Colonic mucosa (tissue), 4 donors: ENCODE data around the gene OTUD5. TPM values are rescaled to one million over a fixed set of nuclear protein-coding genes. Genes with fewer than 3 reads are reported as not detected.

Experiments used
- DNase-seq: peaks from one replicate; pipeline ENCODE4 v3.0.0-alpha.2; 2020
- H3K27ac ChIP-seq: fragments of 200-600 bp; one replicate; pipeline ENCODE4 v1.8.0; 2021
- H3K27me3 ChIP-seq: fragments of 200-600 bp; one replicate; pipeline ENCODE4 v1.8.0; 2021
- H3K36me3 ChIP-seq: fragments of 200-600 bp; one replicate; pipeline ENCODE4 v1.8.0; 2021
- H3K4me1 ChIP-seq: fragments of 200-600 bp; one replicate; pipeline ENCODE4 v1.8.0; 2021; ENCODE audit warnings: mild to moderate bottlenecking
- H3K4me3 ChIP-seq: fragments of 200-600 bp; one replicate; pipeline ENCODE4 v1.8.0; 2021
- H3K9ac ChIP-seq, 2 donors: one replicate each; pipeline ENCODE4 v1.7.0; 2013; ENCODE audit warnings: control low read depth in 2 of 2, low read depth in 2 of 2, low read length in 2 of 2
- H3K9me3 ChIP-seq: fragments of 200-600 bp; one replicate; pipeline ENCODE4 v1.8.0; 2021
- CTCF ChIP-seq: fragments of 200-600 bp; IDR thresholded peaks from one replicate; pipeline ENCODE4 v1.8.0; 2022; ENCODE audit warnings: antibody characterized with exemption, mild to moderate bottlenecking
- intact Hi-C: fragments of 100-400 bp; cut with DNase I; formaldehyde crosslinking; loops from one replicate; pipeline ENCODE4 v1.14.1; 2022
- total RNA-seq, 2 donors: library from RNA; stranded (reverse); fragmentation: NEBNext Ultra II Directional in 1 of 2; extraction: Animal tissue kit (Norgen Biotek cat#: 25700) in 1 of 2; gene quantifications; one replicate each; pipeline ENCODE4 v1.2.1, GENCODE V29; 2021
- donor health status: healthy.
- donor health status: DM: no; HTN: no; CAD: no.
- donor health status: DM: no; HTN: no; CAD: no.

Gene OTUD5
- total RNA-seq, 2 donors from 2014 or later = 40.2 to 40.9 TPM

GRCh38 chrX:48896611-48897011 lies 60.8 kb downstream of the OTUD5 start:
- DNase-seq = no peak
- Histone ChIP-seq H3K36me3 (no peaks in the 10 kb centered on the region), H3K9ac (peak overlapping the region in 1 of 2 donors; percentile 87), H3K4me1 (no peaks in the 10 kb centered on the region), H3K4me3 (peak overlapping the region; percentile 57), H3K27me3 (no peaks in the 10 kb centered on the region), H3K9me3 (no peaks in the 10 kb centered on the region), H3K27ac (peak overlapping the region; percentile 92)
- intact Hi-C loops = no loop called here
- no peak for TF ChIP-seq CTCF

GRCh38 chrX:48894891-48895290 lies 62.5 kb downstream of the OTUD5 start:
- Histone ChIP-seq H3K4me1 (no peaks in the 10 kb centered on the region), H3K4me3 (no peak overlapping the region), H3K27me3 (no peaks in the 10 kb centered on the region), H3K9ac (no peak overlapping the region), H3K27ac (no peak overlapping the region), H3K36me3 (no peaks in the 10 kb centered on the region), H3K9me3 (no peaks in the 10 kb centered on the region)
- TF ChIP-seq CTCF = no peak
- no peak for DNase-seq
- intact Hi-C loops = no loop called here

GRCh38 chrX:48893556-48894348 lies 63.7 kb downstream of the OTUD5 start:
- Histone ChIP-seq H3K4me3 (no peak overlapping the region), H3K27ac (no peak overlapping the region), H3K27me3 (no peaks in the 10 kb centered on the region), H3K9ac (no peak overlapping the region), H3K36me3 (no peaks in the 10 kb centered on the region), H3K9me3 (no peaks in the 10 kb centered on the region), H3K4me1 (no peaks in the 10 kb centered on the region)
- DNase-seq = no peak
- intact Hi-C loops = no loop called here
- no peak for TF ChIP-seq CTCF

GRCh38 chrX:48892896-48893295 lies 64.5 kb downstream of the OTUD5 start:
- no peak for TF ChIP-seq CTCF
- H3K27ac ChIP-seq = no peak overlapping the region
- H3K9me3 ChIP-seq = no peaks in the 10 kb centered on the region
- H3K4me1 ChIP-seq = no peaks in the 10 kb centered on the region
- intact Hi-C loops = no loop called here
- H3K36me3 ChIP-seq = no peaks in the 10 kb centered on the region
- DNase-seq = no peak
- H3K4me3 ChIP-seq = no peak overlapping the region
- H3K9ac ChIP-seq = no peak overlapping the region
- no peaks in the 10 kb centered on the region for H3K27me3 ChIP-seq

- Histone ChIP-seq H3K9ac (peak overlapping the region; percentile 34 to 66), H3K36me3 (no peaks in the 10 kb centered on the region), H3K9me3 (no peaks in the 10 kb centered on the region), H3K4me3 (peak overlapping the region; percentile 58), H3K27me3 (no peaks in the 10 kb centered on the region), H3K27ac (peak overlapping the region; percentile 61), H3K4me1 (no peaks in the 10 kb centered on the region)
- TF ChIP-seq CTCF = peak; percentile 26
- peak; percentile 91 for DNase-seq
- intact Hi-C loops = no loop called here
These were observed 65.8 kb downstream of the OTUD5 start for GRCh38 chrX:48891402-48892288.
